Caki2 (cell line): ENCODE measurements around the gene OR52R1. TPM values are rescaled to one million over a fixed set of nuclear protein-coding genes. Genes with fewer than 3 reads are reported as not detected.

Source experiments
- DNase-seq: peaks from one replicate; pipeline ENCODE4 v3.0.0-alpha.2; 2015; ENCODE audit warnings: low read depth
- in situ Hi-C: cut with HindIII; loops from 2 replicates; pipeline ENCODE4 v1.10.0; 2016; ENCODE audit warnings: low sequenced_read_pairs, low pct_unique_long_range_greater_than_20kb, mixed read lengths
- total RNA-seq: library from RNA; depleted of rRNA; stranded (reverse); fragments of >200 nt; shearing (Covaris generic); gene quantifications from 2 replicates; pipeline ENCODE4 v1.2.3, GENCODE V29; 2014; ENCODE audit warnings: low replicate concordance; rRNA removed

Gene OR52R1
- total RNA-seq, 1 experiment from 2014 or later = not detected

GRCh38 chr11:4763096-4763495, 41.1 kb downstream of the OR52R1 start:
- in situ Hi-C loops = no loop called here
- DNase-seq = no peak

Other genes starting within 250 kb of the OR52R1 start
- not detected in 2 replicates for gene OR52I2, start 222.6 kb downstream of the OR52R1 start, total RNA-seq
- gene OR52I1, start 210.3 kb downstream of the OR52R1 start, total RNA-seq = not detected in 2 replicates
- 10.2 and 13.7 TPM in 2 replicates for gene TRIM68, start 196.1 kb downstream of the OR52R1 start, total RNA-seq
- gene OR51D1, start 166.9 kb downstream of the OR52R1 start, total RNA-seq = not detected in 2 replicates
- gene OR51E1, start 160.4 kb downstream of the OR52R1 start, total RNA-seq = not detected in 2 replicates
- 0.17 TPM in 1 of 2 replicates, not detected in the other for gene OR51E2, start 106.5 kb downstream of the OR52R1 start, total RNA-seq
- not detected in 2 replicates for gene MMP26, start 99.6 kb downstream of the OR52R1 start, total RNA-seq
- not detected in 2 replicates for gene OR51F1, start 34.4 kb downstream of the OR52R1 start, total RNA-seq
- gene OR51F2, start 16.9 kb upstream of the OR52R1 start, total RNA-seq = not detected in 2 replicates
- not detected in 2 replicates for gene OR51S1, start 44.8 kb upstream of the OR52R1 start, total RNA-seq
- not detected in 2 replicates for gene OR51T1, start 77.5 kb upstream of the OR52R1 start, total RNA-seq
- not detected in 2 replicates for gene OR51A7, start 99.4 kb upstream of the OR52R1 start, total RNA-seq
- gene OR51G2, start 115.0 kb upstream of the OR52R1 start, total RNA-seq = not detected in 2 replicates
- not detected in 2 replicates for gene OR51G1, start 120.0 kb upstream of the OR52R1 start, total RNA-seq
- gene OR51A4, start 143.2 kb upstream of the OR52R1 start, total RNA-seq = not detected in 2 replicates
- gene OR51A2, start 151.3 kb upstream of the OR52R1 start, total RNA-seq = not detected in 2 replicates
- not detected in 2 replicates for gene OR51L1, start 190.5 kb upstream of the OR52R1 start, total RNA-seq
- gene OR52J3, start 242.1 kb upstream of the OR52R1 start, total RNA-seq = not detected in 2 replicates